ENCODE data around the gene ZFYVE21. TPM values are rescaled to one million over a fixed set of nuclear protein-coding genes. Genes with fewer than 3 reads are reported as not detected.

ZFYVE21 gene
- total RNA-seq, 1 donor from 2014 or later = 48.1 TPM

- peak overlapping the region; percentile 64 for H3K27ac Mint-ChIP-seq (ENCODE audit: unreplicated experiment)
- no peak overlapping the region for H3K4me3 Mint-ChIP-seq (ENCODE audit: unreplicated experiment)
- TF ChIP-seq CTCF (IDR thresholded peaks at IDR 0.05; ENCODE audit: unreplicated experiment) = no peak
- H3K36me3 Mint-ChIP-seq (ENCODE audit: low read depth, unreplicated experiment) = peaks cover 11% of the 10 kb centered on the region
- H3K27me3 Mint-ChIP-seq (ENCODE audit: unreplicated experiment) = no peaks in the 10 kb centered on the region
- DNase-seq (ENCODE audit: low spot score) = no peak
- peaks cover 14% of the 10 kb centered on the region for H3K4me1 Mint-ChIP-seq (ENCODE audit: unreplicated experiment)
- H3K9me3 Mint-ChIP-seq (ENCODE audit: unreplicated experiment) = no peaks in the 10 kb centered on the region
These were observed 39.5 kb downstream of the ZFYVE21 start for GRCh38 chr14:103755060-103755459.

GRCh38 chr14:103758059-103758776 lies 42.6 kb downstream of the ZFYVE21 start:
- TF ChIP-seq CTCF (IDR thresholded peaks at IDR 0.05; ENCODE audit: unreplicated experiment) = no peak
- Mint-ChIP-seq H3K27ac (ENCODE audit: unreplicated experiment) (peak overlapping the region; percentile 13), H3K4me3 (ENCODE audit: unreplicated experiment) (no peak overlapping the region), H3K27me3 (ENCODE audit: unreplicated experiment) (no peaks in the 10 kb centered on the region), H3K4me1 (ENCODE audit: unreplicated experiment) (peaks cover 17% of the 10 kb centered on the region), H3K36me3 (ENCODE audit: low read depth, unreplicated experiment) (peaks cover 11% of the 10 kb centered on the region), H3K9me3 (ENCODE audit: unreplicated experiment) (no peaks in the 10 kb centered on the region)
- DNase-seq (ENCODE audit: low spot score) = no peak

- Mint-ChIP-seq H3K27ac (ENCODE audit: unreplicated experiment) (no peak overlapping the region), H3K9me3 (ENCODE audit: unreplicated experiment) (peaks cover 6% of the 10 kb centered on the region), H3K4me1 (ENCODE audit: unreplicated experiment) (peaks cover 23% of the 10 kb centered on the region), H3K4me3 (ENCODE audit: unreplicated experiment) (no peak overlapping the region), H3K36me3 (ENCODE audit: low read depth, unreplicated experiment) (peaks cover 28% of the 10 kb centered on the region), H3K27me3 (ENCODE audit: unreplicated experiment) (peaks cover 3% of the 10 kb centered on the region)
- TF ChIP-seq CTCF (IDR thresholded peaks at IDR 0.05; ENCODE audit: unreplicated experiment) = no peak
- DNase-seq (ENCODE audit: low spot score) = no peak
These were observed 46.4 kb downstream of the ZFYVE21 start for GRCh38 chr14:103762036-103762435.

- Mint-ChIP-seq H3K27ac (ENCODE audit: unreplicated experiment) (no peak overlapping the region), H3K4me3 (ENCODE audit: unreplicated experiment) (no peak overlapping the region), H3K27me3 (ENCODE audit: unreplicated experiment) (peaks cover 5% of the 10 kb centered on the region), H3K9me3 (ENCODE audit: unreplicated experiment) (peaks cover 6% of the 10 kb centered on the region), H3K4me1 (ENCODE audit: unreplicated experiment) (peaks cover 26% of the 10 kb centered on the region), H3K36me3 (ENCODE audit: low read depth, unreplicated experiment) (peaks cover 31% of the 10 kb centered on the region)
- no peak for TF ChIP-seq CTCF (IDR thresholded peaks at IDR 0.05; ENCODE audit: unreplicated experiment)
- DNase-seq (ENCODE audit: low spot score) = no peak
These were observed 46.9 kb downstream of the ZFYVE21 start for GRCh38 chr14:103762541-103762940.

- no peak for DNase-seq (ENCODE audit: low spot score)
- peak overlapping the region; percentile 81 for H3K4me3 Mint-ChIP-seq (ENCODE audit: unreplicated experiment)
- no peak for TF ChIP-seq CTCF (IDR thresholded peaks at IDR 0.05; ENCODE audit: unreplicated experiment)
- peak overlapping the region; percentile 41 for H3K27ac Mint-ChIP-seq (ENCODE audit: unreplicated experiment)
- peaks cover 29% of the 10 kb centered on the region for H3K4me1 Mint-ChIP-seq (ENCODE audit: unreplicated experiment)
- H3K36me3 Mint-ChIP-seq (ENCODE audit: low read depth, unreplicated experiment) = peaks cover 33% of the 10 kb centered on the region
- H3K27me3 Mint-ChIP-seq (ENCODE audit: unreplicated experiment) = peaks cover 6% of the 10 kb centered on the region
- H3K9me3 Mint-ChIP-seq (ENCODE audit: unreplicated experiment) = peaks cover 6% of the 10 kb centered on the region
These were observed 48.3 kb downstream of the ZFYVE21 start for GRCh38 chr14:103763730-103764488.
